Common myeloid progenitor, CD34-positive (primary cell): ENCODE results near the gene ZNF668.
A peak's percentile ranks its signal among the peaks of the same experiment; 100 is the strongest.

Source experiments
- CTCF ChIA-PET: fragments of 350-600 bp; sonication (Branson Sonifier 250); formaldehyde crosslinking; loops from one replicate; lab custom pipeline; 2021; ENCODE audit warnings: antibody characterized with exemption; lab: Charles Lee
- POLR2A ChIA-PET: fragments of 350-600 bp; sonication (Branson Sonifier 250); formaldehyde crosslinking; loops from one replicate; lab custom pipeline; 2021; ENCODE audit warnings: antibody characterized with exemption; lab: Charles Lee
- DNase-seq, 3 donors: peaks; one replicate each; pipeline versions ENCODE4 v3.0.0 to v3.0.0-alpha.2; 2013
- H3K27ac ChIP-seq, 2 experiments: 1 replicate in 1 of 2; 2 replicates in 1 of 2; pipeline ENCODE4 v1.7.0; 2013; ENCODE audit warnings: inconsistent platforms in 2 of 2, low read length in 2 of 2, mild to moderate bottlenecking in 2 of 2, low read depth in 1 of 2, moderate library complexity in 1 of 2; ENCODE audit not compliant: severe bottlenecking in 2 of 2, insufficient read depth in 1 of 2, poor library complexity in 1 of 2
- H3K27me3 ChIP-seq, 5 experiments: replicated peaks in 2 of 5; 1 replicate in 3 of 5; 2 replicates in 2 of 5; pipeline versions ENCODE4 v1.6.1 to v1.7.0; 2013; ENCODE audit warnings: low read length in 4 of 5, mild to moderate bottlenecking in 2 of 5, moderate library complexity in 2 of 5, inconsistent platforms in 1 of 5; ENCODE audit not compliant: insufficient read depth in 5 of 5, control insufficient read depth in 4 of 5
- H3K36me3 ChIP-seq, 4 experiments: 1 replicate in 2 of 4; 2 replicates in 2 of 4; pipeline versions ENCODE4 v1.6.1 to v1.7.0; 2013; ENCODE audit warnings: low read length in 3 of 4, control low read depth in 1 of 4, mild to moderate bottlenecking in 1 of 4; ENCODE audit not compliant: control insufficient read depth in 4 of 4, insufficient read depth in 4 of 4
- H3K4me1 ChIP-seq, 4 experiments: 1 replicate in 3 of 4; 2 replicates in 1 of 4; pipeline versions ENCODE4 v1.6.1 to v1.7.1; 2013; ENCODE audit warnings: low read length in 3 of 4, mild to moderate bottlenecking in 3 of 4, control low read depth in 1 of 4, inconsistent platforms in 1 of 4, moderate library complexity in 1 of 4; ENCODE audit not compliant: control insufficient read depth in 4 of 4, insufficient read depth in 4 of 4; ENCODE audit errors: control extremely low read depth in 1 of 4
- H3K4me3 ChIP-seq, 7 experiments: 1 replicate in 4 of 7; 2 replicates in 3 of 7; pipeline versions ENCODE4 v1.5.1 to v1.7.0; 2013; ENCODE audit warnings: mild to moderate bottlenecking in 7 of 7, low read length in 6 of 7, moderate library complexity in 6 of 7, inconsistent platforms in 2 of 7, low read depth in 2 of 7, control low read depth in 1 of 7; ENCODE audit not compliant: insufficient read depth in 4 of 7, control insufficient read depth in 1 of 7; ENCODE audit errors: extremely low read depth in 1 of 7
- H3K9me3 ChIP-seq, 5 experiments: 1 replicate in 4 of 5; 2 replicates in 1 of 5; pipeline versions ENCODE4 v1.6.1 to v1.7.1; 2013; ENCODE audit warnings: low read length in 4 of 5, mild to moderate bottlenecking in 2 of 5, inconsistent platforms in 1 of 5, low read depth in 1 of 5, moderate library complexity in 1 of 5; ENCODE audit not compliant: control insufficient read depth in 4 of 5, insufficient read depth in 2 of 5; ENCODE audit errors: control extremely low read depth in 1 of 5
- WGBS: methylation state at CpG from one replicate; pipeline ENCODE4 v1.1.5; 2013; ENCODE audit not compliant: insufficient coverage; 5-methylcytosine and 5-hydroxymethylcytosine counted together

Gene ZNF668

DNA sequence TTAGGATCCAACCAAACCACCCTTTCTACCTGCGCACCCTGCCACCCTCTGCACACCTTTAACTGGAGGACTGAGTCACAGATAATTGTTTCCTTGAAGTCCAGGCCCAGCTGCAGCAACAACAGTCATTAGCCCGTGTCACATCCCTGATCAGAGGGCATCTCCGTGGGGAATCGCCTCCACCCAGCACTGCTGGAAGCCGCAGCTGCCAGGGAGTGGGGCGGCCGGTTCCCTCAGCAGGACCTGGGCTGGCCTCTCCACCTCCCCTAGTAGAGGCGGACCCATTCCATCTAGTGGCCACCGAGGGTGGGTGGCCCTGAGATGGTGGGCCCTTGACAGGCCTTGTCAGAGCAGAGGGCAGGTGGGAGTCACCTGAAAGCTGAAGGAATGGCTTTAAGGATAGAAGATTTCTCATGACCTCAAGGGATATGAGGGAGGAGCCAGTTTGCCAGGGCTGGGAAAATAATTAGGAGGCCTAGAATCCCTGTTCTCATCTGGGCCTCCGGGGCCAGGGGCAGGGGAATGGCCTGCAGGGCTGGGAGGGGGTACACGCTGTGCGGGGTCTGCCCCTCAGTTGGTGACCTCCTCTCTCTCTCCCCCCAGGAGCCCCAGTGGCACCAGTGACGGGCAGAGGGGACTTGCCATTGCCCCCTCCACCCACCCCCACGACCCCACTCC lies 8.5 kb upstream of the ZNF668 start:
- no peak overlapping the region for H3K27ac ChIP-seq
- ChIA-PET CTCF (no interaction called here), POLR2A (no interaction called here)
- no peak overlapping the region for H3K4me3 ChIP-seq
- H3K4me1 ChIP-seq: peaks cover 0 to 15% (median 3%) of the 10 kb centered on the region in 4 experiments
- no peak for DNase-seq
- H3K27me3 ChIP-seq: no peaks in the 10 kb centered on the region
- peaks cover 6 to 90% (median 63%) of the 10 kb centered on the region in 4 experiments for H3K36me3 ChIP-seq
- H3K9me3 ChIP-seq: no peaks in the 10 kb centered on the region
- 95% methylated on average over 11 of the region's 14 CpGs for WGBS

DNA sequence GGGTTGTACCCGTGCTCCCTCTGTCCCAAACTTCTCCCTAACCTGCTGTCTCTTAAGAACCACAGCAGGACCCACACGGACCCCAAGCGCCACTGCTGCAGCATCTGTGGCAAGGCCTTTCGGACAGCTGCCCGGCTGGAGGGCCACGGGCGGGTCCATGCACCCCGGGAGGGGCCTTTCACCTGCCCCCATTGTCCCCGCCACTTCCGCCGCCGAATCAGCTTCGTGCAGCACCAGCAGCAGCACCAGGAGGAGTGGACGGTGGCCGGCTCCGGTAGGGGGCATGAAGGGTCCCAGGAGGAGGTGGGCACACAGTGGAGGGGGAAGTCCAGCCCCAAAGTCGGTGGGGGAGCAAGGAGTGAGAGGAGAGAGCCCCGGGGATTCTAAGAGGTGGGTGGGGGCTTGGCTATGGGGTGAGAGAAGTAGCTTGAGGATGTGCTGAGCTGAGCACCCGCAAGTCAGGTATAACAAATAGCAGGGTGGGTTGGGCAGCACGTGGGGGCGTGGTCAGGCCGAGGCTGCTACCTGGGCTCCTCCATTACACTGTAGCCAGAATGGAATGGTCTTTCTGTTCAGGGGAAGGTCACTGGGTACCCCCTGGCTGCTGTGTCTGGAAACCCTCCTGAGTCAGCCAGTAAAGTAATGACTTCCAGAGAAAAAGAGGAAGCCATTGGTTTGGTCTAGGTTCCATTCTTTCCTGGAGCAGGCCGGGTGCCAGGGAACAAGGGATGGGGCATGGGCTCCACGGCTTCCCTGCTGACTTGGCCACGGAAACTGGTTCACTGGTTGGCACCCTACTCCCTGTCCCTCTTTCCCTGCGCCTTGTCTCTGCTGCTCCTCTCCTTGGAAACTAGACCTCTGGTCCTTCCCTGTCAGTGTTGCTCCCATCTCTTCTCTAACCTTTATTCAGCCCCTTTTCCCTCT lies 7.7 kb upstream of the ZNF668 start:
- no peaks in the 10 kb centered on the region for H3K27me3 ChIP-seq
- H3K36me3 ChIP-seq: peaks cover 6 to 91% (median 66%) of the 10 kb centered on the region in 4 experiments
- DNase-seq: no peak
- no peak overlapping the region for H3K4me3 ChIP-seq
- ChIA-PET CTCF (interaction anchor here (0.6 kb wide), 1 partner anchor 123 kb away, joined by 3 read pairs; no protein-coding TSS in a partner anchor), POLR2A (no interaction called here)
- WGBS: 92% methylated on average over 21 of the region's 26 CpGs
- peaks cover 0 to 15% (median 3%) of the 10 kb centered on the region in 4 experiments for H3K4me1 ChIP-seq
- no peaks in the 10 kb centered on the region for H3K9me3 ChIP-seq
- no peak overlapping the region for H3K27ac ChIP-seq

DNA sequence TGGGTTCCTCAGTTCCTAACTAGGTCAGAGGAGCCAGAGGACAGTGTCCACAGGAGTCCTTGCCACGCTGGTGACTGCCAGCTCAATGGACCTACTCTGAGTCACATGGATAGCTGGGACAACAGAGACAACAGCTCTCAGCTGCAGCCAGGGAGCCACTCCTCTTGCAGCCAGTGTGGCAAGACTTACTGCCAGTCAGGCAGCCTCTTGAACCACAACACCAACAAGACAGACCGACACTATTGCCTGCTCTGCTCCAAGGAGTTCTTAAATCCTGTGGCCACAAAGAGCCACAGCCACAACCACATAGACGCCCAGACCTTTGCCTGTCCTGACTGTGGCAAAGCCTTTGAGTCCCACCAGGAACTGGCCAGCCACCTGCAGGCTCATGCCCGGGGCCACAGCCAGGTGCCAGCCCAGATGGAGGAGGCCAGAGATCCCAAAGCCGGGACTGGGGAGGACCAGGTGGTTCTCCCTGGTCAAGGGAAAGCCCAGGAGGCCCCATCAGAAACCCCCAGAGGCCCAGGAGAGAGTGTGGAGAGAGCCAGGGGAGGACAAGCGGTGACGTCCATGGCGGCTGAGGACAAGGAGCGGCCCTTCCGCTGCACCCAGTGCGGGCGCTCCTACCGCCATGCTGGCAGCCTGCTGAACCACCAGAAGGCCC lies 6.8 kb upstream of the ZNF668 start:
- Histone ChIP-seq H3K4me1 (peaks cover 0 to 15% (median 3%) of the 10 kb centered on the region in 4 experiments), H3K27me3 (no peaks in the 10 kb centered on the region), H3K27ac (no peak overlapping the region), H3K36me3 (peaks cover 6 to 95% (median 71%) of the 10 kb centered on the region in 4 experiments), H3K4me3 (no peak overlapping the region), H3K9me3 (no peaks in the 10 kb centered on the region)
- 93% methylated on average over 12 of the region's 13 CpGs for WGBS
- CTCF ChIA-PET: interaction anchor here (0.6 to 2.1 kb wide), 2 partner anchors 10 to 122 kb away, joined by 3 to 7 read pairs; no protein-coding TSS in a partner anchor
- POLR2A ChIA-PET: no interaction called here
- DNase-seq: no peak

DNA sequence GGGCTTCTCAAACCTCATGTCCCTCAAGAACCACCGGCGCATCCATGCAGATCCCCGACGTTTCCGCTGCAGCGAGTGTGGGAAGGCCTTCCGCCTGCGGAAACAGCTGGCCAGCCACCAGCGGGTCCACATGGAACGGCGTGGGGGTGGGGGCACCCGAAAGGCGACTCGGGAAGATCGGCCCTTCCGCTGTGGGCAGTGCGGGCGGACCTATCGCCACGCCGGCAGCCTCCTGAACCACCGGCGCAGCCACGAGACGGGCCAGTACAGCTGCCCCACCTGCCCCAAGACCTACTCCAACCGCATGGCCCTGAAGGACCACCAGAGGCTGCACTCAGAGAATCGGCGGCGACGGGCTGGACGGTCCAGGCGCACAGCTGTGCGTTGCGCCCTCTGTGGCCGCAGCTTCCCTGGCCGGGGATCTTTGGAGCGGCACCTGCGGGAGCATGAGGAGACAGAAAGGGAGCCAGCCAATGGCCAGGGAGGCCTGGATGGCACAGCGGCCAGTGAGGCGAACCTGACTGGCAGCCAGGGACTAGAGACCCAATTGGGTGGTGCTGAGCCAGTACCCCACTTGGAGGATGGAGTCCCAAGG lies 6.1 kb upstream of the ZNF668 start:
- H3K27me3 ChIP-seq: no peaks in the 10 kb centered on the region
- H3K4me3 ChIP-seq: no peak overlapping the region
- peaks cover 6 to 88% (median 68%) of the 10 kb centered on the region in 4 experiments for H3K36me3 ChIP-seq
- no peaks in the 10 kb centered on the region for H3K9me3 ChIP-seq
- 96% methylated on average over 39 of the region's 40 CpGs for WGBS
- no peak for DNase-seq
- H3K27ac ChIP-seq: no peak overlapping the region
- ChIA-PET POLR2A (no interaction called here), CTCF (interaction anchor here (0.6 to 2.1 kb wide), 3 partner anchors 10 to 118 kb away, joined by 3 to 7 read pairs (median 4); no protein-coding TSS in a partner anchor)
- peaks cover 3 to 20% (median 8%) of the 10 kb centered on the region in 4 experiments for H3K4me1 ChIP-seq

DNA sequence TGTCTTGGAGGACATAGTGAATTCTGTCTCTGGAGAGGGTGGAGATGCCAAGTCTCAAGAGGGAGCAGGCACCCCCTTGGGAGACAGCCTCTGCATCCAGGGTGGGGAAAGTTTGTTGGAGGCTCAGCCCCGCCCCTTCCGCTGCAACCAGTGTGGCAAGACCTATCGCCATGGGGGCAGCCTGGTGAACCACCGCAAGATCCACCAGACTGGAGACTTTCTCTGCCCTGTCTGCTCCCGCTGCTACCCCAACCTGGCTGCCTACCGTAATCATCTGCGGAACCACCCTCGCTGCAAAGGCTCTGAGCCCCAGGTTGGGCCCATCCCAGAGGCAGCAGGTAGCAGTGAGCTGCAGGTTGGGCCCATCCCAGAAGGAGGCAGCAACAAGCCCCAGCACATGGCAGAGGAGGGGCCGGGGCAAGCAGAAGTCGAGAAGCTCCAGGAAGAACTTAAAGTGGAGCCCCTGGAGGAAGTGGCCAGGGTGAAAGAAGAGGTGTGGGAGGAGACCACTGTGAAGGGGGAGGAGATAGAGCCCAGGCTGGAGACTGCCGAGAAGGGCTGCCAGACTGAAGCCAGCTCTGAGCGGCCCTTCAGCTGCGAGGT lies 5.4 kb upstream of the ZNF668 start:
- Histone ChIP-seq H3K27ac (no peak overlapping the region), H3K4me1 (peaks cover 4 to 25% (median 14%) of the 10 kb centered on the region in 4 experiments), H3K36me3 (peaks cover 6 to 81% (median 65%) of the 10 kb centered on the region in 4 experiments), H3K4me3 (no peak overlapping the region), H3K27me3 (no peaks in the 10 kb centered on the region), H3K9me3 (no peaks in the 10 kb centered on the region)
- DNase-seq: peak in 2 of 3 donors; percentile 31 to 54
- POLR2A ChIA-PET: no interaction called here
- CTCF ChIA-PET: interaction anchor here (0.6 to 2.1 kb wide), 3 partner anchors 11 to 118 kb away, joined by 3 to 7 read pairs (median 4); no protein-coding TSS in a partner anchor
- 82% methylated on average over 13 of the region's 13 CpGs for WGBS
